H1 (cell line): Measurements from ENCODE around the gene MOV10L1. TPM values are rescaled to one million over a fixed set of nuclear protein-coding genes. Genes with fewer than 3 reads are reported as not detected.

Source experiments
- CTCF ChIA-PET: fragments of 300-600 bp; sonication (Branson Sonifier 250); formaldehyde crosslinking; loops from one replicate; lab custom pipeline; 2021; ENCODE audit not compliant: partially characterized antibody; lab: Charles Lee
- POLR2A ChIA-PET: fragments of 300-600 bp; sonication (Branson Sonifier 250); formaldehyde crosslinking; loops from one replicate; lab custom pipeline; 2021; ENCODE audit warnings: inconsistent platforms; ENCODE audit not compliant: partially characterized antibody; lab: Charles Lee
- DNase-seq, 2 experiments: peaks; one replicate each; pipeline versions ENCODE4 v3.0.0 to v3.0.0-alpha.2; 2010 to 2022; ENCODE audit warnings: low spot score in 2 of 2, low read depth in 1 of 2, mixed read lengths in 1 of 2
- FAIRE-seq: peaks from 2 replicates; lab custom pipeline; 2011; peaks lifted over from hg19 to GRCh38; lab: Jason Lieb, UNC
- H2AFZ ChIP-seq: 2 replicates; pipeline ENCODE4 v1.8.1; 2012; ENCODE audit warnings: low read length, inconsistent platforms
- H2AK5ac ChIP-seq: 2 replicates; pipeline ENCODE4 v1.6.1; 2013; ENCODE audit warnings: low read depth, low read length
- H2BK120ac ChIP-seq: replicated peaks from 2 replicates; pipeline ENCODE3; 2013; ENCODE audit warnings: low read depth, low read length, inconsistent platforms
- H2BK12ac ChIP-seq: 2 replicates; pipeline ENCODE4 v1.6.1; 2013; ENCODE audit warnings: low read depth, low read length
- H2BK15ac ChIP-seq: 2 replicates; pipeline ENCODE4 v1.6.1; 2013; ENCODE audit warnings: low read length
- H2BK20ac ChIP-seq: 2 replicates; pipeline ENCODE4 v1.6.1; 2013; ENCODE audit warnings: low read length
- H2BK5ac ChIP-seq: 2 replicates; pipeline ENCODE4 v1.6.1; 2013; ENCODE audit warnings: low read depth, low read length
- H3K14ac ChIP-seq: 2 replicates; pipeline ENCODE4 v1.6.1; 2013; ENCODE audit warnings: inconsistent platforms; ENCODE audit not compliant: insufficient read length
- H3K18ac ChIP-seq: 2 replicates; pipeline ENCODE4 v1.6.1; 2013; ENCODE audit warnings: low read length; ENCODE audit errors: extremely low read depth
- H3K23ac ChIP-seq: 2 replicates; pipeline ENCODE4 v1.6.1; 2013; ENCODE audit warnings: inconsistent platforms; ENCODE audit not compliant: insufficient read length
- H3K23me2 ChIP-seq: 2 replicates; pipeline ENCODE4 v1.6.1; 2013; ENCODE audit warnings: low read depth, low read length
- H3K27ac ChIP-seq: 2 replicates; pipeline ENCODE4 v1.6.1; 2011; ENCODE audit warnings: low read depth, low read length, inconsistent platforms
- H3K27me3 ChIP-seq, 4 experiments: replicated peaks in 1 of 4; 1 replicate in 1 of 4; 2 replicates in 3 of 4; pipeline versions ENCODE4 v1.6.1 to v1.8.1; 2011 to 2013; ENCODE audit warnings: low read length in 3 of 4, mild to moderate bottlenecking in 3 of 4, inconsistent platforms in 2 of 4, mixed read lengths in 2 of 4, moderate library complexity in 1 of 4; ENCODE audit not compliant: control insufficient read depth in 3 of 4, insufficient read depth in 3 of 4; ENCODE audit errors: extremely low read depth in 1 of 4
- H3K36me3 ChIP-seq, 4 experiments: 2 replicates each; pipeline versions ENCODE4 v1.6.1 to v1.8.1; 2011 to 2013; ENCODE audit warnings: mild to moderate bottlenecking in 4 of 4, low read length in 3 of 4, moderate library complexity in 2 of 4, control low read depth in 1 of 4, inconsistent platforms in 1 of 4; ENCODE audit not compliant: insufficient read depth in 4 of 4, control insufficient read depth in 2 of 4
- H3K4ac ChIP-seq: replicated peaks from 2 replicates; pipeline ENCODE3; 2013; ENCODE audit warnings: low read length, low read depth, mixed read lengths, inconsistent platforms; ENCODE audit not compliant: insufficient read length
- H3K4me1 ChIP-seq, 4 experiments: replicated peaks in 1 of 4; 1 replicate in 1 of 4; 2 replicates in 3 of 4; pipeline versions ENCODE4 v1.6.1 to v1.8.1; 2011 to 2013; ENCODE audit warnings: low read length in 3 of 4, inconsistent platforms in 2 of 4, mixed read lengths in 1 of 4; ENCODE audit not compliant: insufficient read depth in 4 of 4, control insufficient read depth in 3 of 4
- H3K4me2 ChIP-seq, 2 experiments: 2 replicates each; pipeline versions ENCODE4 v1.6.1 to v1.8.1; 2011 to 2013; ENCODE audit warnings: low read depth in 2 of 2, low read length in 2 of 2, control low read depth in 1 of 2, inconsistent platforms in 1 of 2, mild to moderate bottlenecking in 1 of 2; ENCODE audit not compliant: insufficient read depth in 1 of 2
- H3K4me3 ChIP-seq, 4 experiments: fragments of 200-600, 300-600 bp in 1 of 4; sonication (generic), shearing (Covaris generic), sonication (Bioruptor Twin) in 1 of 4; 2 replicates each; pipeline versions ENCODE4 v1.5.1 to v1.8.1; 2011 to 2016; ENCODE audit warnings: low read length in 4 of 4, low read depth in 3 of 4, control low read depth in 2 of 4, inconsistent platforms in 2 of 4, mild to moderate bottlenecking in 2 of 4, mixed read lengths in 1 of 4, moderate library complexity in 1 of 4; ENCODE audit not compliant: insufficient read depth in 2 of 4; ENCODE audit errors: extremely low read depth in 1 of 4
- H3K56ac ChIP-seq: replicated peaks from 2 replicates; pipeline ENCODE3; 2013; ENCODE audit warnings: low read depth, mild to moderate bottlenecking, mixed read lengths, low read length, inconsistent platforms; ENCODE audit not compliant: insufficient read length
- H3K79me1 ChIP-seq: 2 replicates; pipeline ENCODE4 v1.6.1; 2013; ENCODE audit warnings: low read depth, low read length, control low read depth
- H3K79me2 ChIP-seq, 2 experiments: 2 replicates each; pipeline versions ENCODE4 v1.6.1 to v1.8.1; 2012 to 2013; ENCODE audit warnings: low read length in 2 of 2, mild to moderate bottlenecking in 2 of 2, inconsistent platforms in 1 of 2; ENCODE audit not compliant: insufficient read depth in 2 of 2, control insufficient read depth in 1 of 2
- H3K9ac ChIP-seq, 4 experiments: replicated peaks in 1 of 4; 1 replicate in 1 of 4; 2 replicates in 3 of 4; pipeline versions ENCODE4 v1.6.1 to v1.8.1; 2011 to 2013; ENCODE audit warnings: low read depth in 3 of 4, low read length in 3 of 4, control low read depth in 2 of 4, mild to moderate bottlenecking in 2 of 4, moderate library complexity in 2 of 4, inconsistent platforms in 1 of 4; ENCODE audit errors: extremely low read depth in 1 of 4
- H3K9me3 ChIP-seq, 2 experiments: 2 replicates each; pipeline versions ENCODE4 v1.6.1 to v1.8.1; 2012 to 2013; ENCODE audit warnings: mild to moderate bottlenecking in 2 of 2, moderate library complexity in 2 of 2, control low read depth in 1 of 2, inconsistent platforms in 1 of 2, low read depth in 1 of 2, low read length in 1 of 2, mixed read lengths in 1 of 2; ENCODE audit not compliant: insufficient read depth in 2 of 2
- H4K20me1 ChIP-seq, 2 experiments: replicated peaks in 1 of 2; 2 replicates each; pipeline versions ENCODE3 to v1.8.1; 2011 to 2013; ENCODE audit warnings: inconsistent platforms in 2 of 2, low read length in 2 of 2, mild to moderate bottlenecking in 1 of 2; ENCODE audit not compliant: insufficient read depth in 2 of 2, control insufficient read depth in 1 of 2
- H4K5ac ChIP-seq: 2 replicates; pipeline ENCODE4 v1.6.1; 2013; ENCODE audit warnings: low read length, low read depth, mixed read lengths, inconsistent platforms; ENCODE audit not compliant: insufficient read length
- H4K8ac ChIP-seq: 2 replicates; pipeline ENCODE4 v1.8.0; 2013; ENCODE audit warnings: mild to moderate bottlenecking, moderate library complexity, low read length, inconsistent platforms; ENCODE audit not compliant: insufficient read depth; ENCODE audit errors: extremely low read depth
- H4K91ac ChIP-seq: replicated peaks from 2 replicates; pipeline ENCODE3; 2013; ENCODE audit warnings: low read length, mixed read lengths, inconsistent platforms; ENCODE audit not compliant: insufficient read length
- BRCA1 ChIP-seq: IDR thresholded peaks from 2 replicates; pipeline ENCODE4 v1.6.1; 2012; ENCODE audit warnings: low read depth, low read length, improper control_type of control experiment
- GABPA ChIP-seq: IDR thresholded peaks from 2 replicates; pipeline ENCODE4 v1.6.1; 2011; ENCODE audit warnings: mild to moderate bottlenecking, low read length, moderate library complexity, borderline replicate concordance; ENCODE audit not compliant: insufficient read depth
- JUND ChIP-seq: IDR thresholded peaks from 2 replicates; pipeline ENCODE4 v1.6.1; 2011; ENCODE audit warnings: mild to moderate bottlenecking, improper control_type of control experiment, low read length
- NANOG ChIP-seq: IDR thresholded peaks from 2 replicates; pipeline ENCODE4 v1.6.1; 2011; ENCODE audit warnings: low read length, low read depth, mild to moderate bottlenecking, inconsistent platforms; ENCODE audit not compliant: insufficient read depth, poor library complexity, severe bottlenecking
- RBBP5 ChIP-seq: IDR thresholded peaks from 2 replicates; pipeline ENCODE4 v1.7.1; 2012; ENCODE audit warnings: low read depth, mild to moderate bottlenecking, inconsistent platforms, low read length, moderate library complexity, borderline replicate concordance
- WGBS, 2 experiments: shearing (Covaris generic) in 1 of 2; methylation state at CpG; one replicate each; pipeline versions ENCODE4 v1.1.6 to v1.1.7; 2013 to 2015; ENCODE audit warnings: low lambda C conversion rate in 2 of 2, mixed read lengths in 2 of 2, inconsistent platforms in 1 of 2, low coverage in 1 of 2, missing lambda C conversion rate in 1 of 2; ENCODE audit not compliant: insufficient replicate concordance in 2 of 2, insufficient coverage in 1 of 2, insufficient read length in 1 of 2; ENCODE audit errors: extremely low coverage in 1 of 2, missing lambda C conversion rate in 1 of 2; 5-methylcytosine and 5-hydroxymethylcytosine counted together
- polyA plus RNA-seq, 7 experiments: library from polyadenylated mRNA; depleted of rRNA in 3 of 7; stranded (reverse) in 5 of 7; unstranded in 2 of 7; fragments of >200 nt in 5 of 7; fragments of 200-250 nt in 2 of 7; gene quantifications; 1 replicate in 5 of 7; 2 replicates in 1 of 7; 4 replicates in 1 of 7; pipeline versions ENCODE4 v1.2.1 to v1.2.3, GENCODE V29; 2011 to 2013; ENCODE audit warnings: missing spikeins in 2 of 7, mixed read lengths in 2 of 7
- total RNA-seq: library from RNA; stranded (reverse); fragmentation: NEBNext Ultra II Directional; extraction: Animal tissue kit (Norgen Biotek cat#: 25700); gene quantifications from 2 replicates; pipeline ENCODE4 v1.2.1, GENCODE V29; 2021

The MOV10L1 gene
- total and polyA plus RNA-seq, 2 of the 8 experiments (the other 6 are each of a cell fraction or from before 2014, with no cell fraction given): 0.32 TPM; not detected in 1

- Histone ChIP-seq H4K91ac (no peak overlapping the region), H4K8ac (peak overlapping the region; percentile 63; the same call in 1 of the 2 replicates), H3K56ac (peak overlapping the region; percentile 5), H4K20me1 (peaks cover 4 to 22% of the 10 kb centered on the region in 2 experiments), H2BK5ac (no peak overlapping the region), H3K9me3 (no peaks in the 10 kb centered on the region), H3K4ac (no peak overlapping the region), H3K23ac (no peak overlapping the region), H3K27ac (no peak overlapping the region), H3K23me2 (peaks cover 13% of the 10 kb centered on the region; the same call in 1 of the 2 replicates), H2BK20ac (no peak overlapping the region), H3K4me1 (peaks cover 0 to 8% (median 6%) of the 10 kb centered on the region in 4 experiments; a peak in 6 of 7 replicates), H3K18ac (no peak overlapping the region; the same call in 1 of the 2 replicates), H2BK15ac (no peak overlapping the region), H2BK12ac (no peak overlapping the region), H3K4me3 (peak overlapping the region; percentile 41 to 69 (median 62)), H3K14ac (no peak overlapping the region), H2AFZ (no peak overlapping the region), H2BK120ac (no peak overlapping the region), H2AK5ac (no peak overlapping the region), H3K79me2 (peaks cover 0 to 13% of the 10 kb centered on the region in 2 experiments; a peak in 1 of 4 replicates), H4K5ac (no peak overlapping the region), H3K4me2 (peak overlapping the region; percentile 84 to 98), H3K27me3 (no peaks in the 10 kb centered on the region), H3K79me1 (peaks cover 2% of the 10 kb centered on the region; the same call in 1 of the 2 replicates), H3K9ac (peak overlapping the region; percentile 34 to 93 (median 63)), H3K36me3 (peaks cover 0 to 20% (median 8%) of the 10 kb centered on the region in 4 experiments; a peak in 5 of 8 replicates)
- DNase-seq: no peak
- TF ChIP-seq NANOG: no peak
- 0 out of 2 replicates have a peak, but pooled peaks have one; percentile 6 for TF ChIP-seq RBBP5
- no peak for TF ChIP-seq JUND
- TF ChIP-seq BRCA1: no peak
- no peak for TF ChIP-seq GABPA
- CTCF ChIA-PET: interaction anchor here (0.9 to 1.5 kb wide), 2 partner anchors 11 to 24 kb away, joined by 3 to 6 read pairs; no protein-coding TSS in a partner anchor
- FAIRE-seq: no peak
- 9% methylated on average over 53 of the region's 115 CpGs; no CpG with 5 or more reads in 1 of the 2 experiments for whole genome bisulfite sequencing, 2 experiments
- POLR2A ChIA-PET: interaction anchor here (0.9 to 1.5 kb wide), 3 partner anchors 10 to 51 kb away, joined by 3 to 5 read pairs (median 4); partner anchors contain the start of gene TUBGCP6
Observed at GRCh38 chr22:50201191-50202129, 111.7 kb downstream of the MOV10L1 start.
